B cell (primary cell): ENCODE measurements around the gene PRRC2C.

Experiments
- CTCF ChIP-seq: fragments of 200-600 bp; IDR thresholded peaks from one replicate; pipeline ENCODE4 v1.8.0; 2022; ENCODE audit warnings: antibody characterized with exemption, mild to moderate bottlenecking
- EZH2 ChIP-seq: IDR thresholded peaks from 2 replicates; pipeline ENCODE4 v1.6.1; 2012; ENCODE audit warnings: borderline replicate concordance, low read depth, mild to moderate bottlenecking, moderate library complexity, low read length; ENCODE audit not compliant: insufficient read depth, poor library complexity, severe bottlenecking

DNA sequence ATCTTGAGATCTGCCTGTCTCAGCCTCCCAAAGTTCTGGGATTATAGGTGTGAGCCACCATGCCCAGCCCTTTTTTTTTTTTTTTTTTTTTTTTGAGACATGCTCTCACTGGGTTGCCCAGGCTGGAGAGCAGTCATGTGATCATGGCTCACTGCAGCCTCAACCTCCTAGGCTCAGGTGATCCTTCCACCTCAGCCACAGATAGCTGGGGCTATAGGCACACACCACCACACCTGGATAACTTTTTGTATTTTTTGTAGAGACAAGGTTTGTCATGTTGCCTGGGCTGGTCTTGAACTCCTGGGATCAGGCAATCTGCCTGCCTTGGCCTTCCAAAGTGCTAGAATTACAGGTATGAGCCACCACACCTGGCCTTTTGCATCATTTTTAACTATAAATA is 17.7 kb upstream of the PRRC2C start:
- TF ChIP-seq CTCF (no peak), EZH2 (no peak)
